ENCODE measurements around the gene RFX1.

RFX1 gene

GRCh38 chr19:14054721-14055120 lies 48.6 kb upstream of the RFX1 start (continued):
- TF ChIP-seq ZNF8 (CRISPR knock-in tag; IDR thresholded peaks at IDR 0.05): no peak

GRCh38 chr19:14054099-14054498 lies 48.0 kb upstream of the RFX1 start:
- TF ChIP-seq ESRRG (CRISPR knock-in tag; IDR thresholded peaks at IDR 0.05) (no peak), OSR1 (CRISPR knock-in tag; IDR thresholded peaks at IDR 0.05) (no peak), ZFP30 (CRISPR knock-in tag; IDR thresholded peaks at IDR 0.05) (no peak), ZNF70 (CRISPR knock-in tag; IDR thresholded peaks at IDR 0.05) (no peak), CSDC2 (CRISPR knock-in tag; IDR thresholded peaks at IDR 0.05) (no peak), RARB (CRISPR knock-in tag; IDR thresholded peaks at IDR 0.05) (no peak), PATZ1 (CRISPR knock-in tag; IDR thresholded peaks at IDR 0.05; ENCODE audit: borderline replicate concordance) (no peak), ZFP3 (CRISPR knock-in tag; IDR thresholded peaks at IDR 0.05) (no peak), CREB5 (CRISPR knock-in tag; IDR thresholded peaks at IDR 0.05; ENCODE audit: low read depth) (no peak), CSRNP3 (CRISPR knock-in tag; IDR thresholded peaks at IDR 0.05) (no peak), ZNF8 (CRISPR knock-in tag; IDR thresholded peaks at IDR 0.05) (no peak), ZNF565 (CRISPR knock-in tag; conservative IDR thresholded peaks at IDR 0.05; ENCODE audit: low read depth) (no peak)
- no peak for ATAC-seq

- ATAC-seq: no peak
Measured at GRCh38 chr19:14053500-14053899, 47.4 kb upstream of the RFX1 start.

GRCh38 chr19:14053032-14053431 lies 46.9 kb upstream of the RFX1 start:
- TF ChIP-seq SNAI2 (CRISPR knock-in tag; IDR thresholded peaks at IDR 0.05) (no peak), ISL1 (CRISPR knock-in tag; IDR thresholded peaks at IDR 0.05) (no peak), ARNTL (CRISPR knock-in tag; IDR thresholded peaks at IDR 0.05; ENCODE audit: borderline replicate concordance, low read depth) (no peak), POU6F1 (CRISPR knock-in tag; IDR thresholded peaks at IDR 0.05; ENCODE audit: borderline replicate concordance, low read depth) (no peak), BACH2 (CRISPR knock-in tag; IDR thresholded peaks at IDR 0.05; ENCODE audit: borderline replicate concordance) (no peak), TSHZ2 (CRISPR knock-in tag; IDR thresholded peaks at IDR 0.05) (no peak), OSR1 (CRISPR knock-in tag; IDR thresholded peaks at IDR 0.05) (no peak)
- no peak for ATAC-seq

More at GRCh38 chr19:14053500-14053899, 47.4 kb upstream of the RFX1 start:
- TF ChIP-seq OSR1 (CRISPR knock-in tag; IDR thresholded peaks at IDR 0.05) (no peak), ARNTL (CRISPR knock-in tag; IDR thresholded peaks at IDR 0.05; ENCODE audit: borderline replicate concordance, low read depth) (no peak), ZC3H10 (CRISPR knock-in tag; IDR thresholded peaks at IDR 0.05) (no peak)

Measured in SK-N-SH treated with all-trans-retinoic acid at 6 μM for 48 hours (cell line).